IMR-90 (cell line): ENCODE data around the gene NT5C3A. TPM values are rescaled to one million over a fixed set of nuclear protein-coding genes. Genes with fewer than 3 reads are reported as not detected.

Source experiments
- ATAC-seq: fragments of 200-7000 bp; cut with Tn5 transposase; 2 replicates; pipeline ENCODE4 v1.9.1; 2020; ENCODE audit warnings: low read depth, mild to moderate bottlenecking, moderate library complexity
- BruUV-seq: library from RNA; stranded (reverse); fragments of 400-500 nt; replicated peaks from 2 replicates; lab custom pipeline; 2021; lab: Mats Ljungman, UMichigan
- CTCF ChIA-PET: fragments of 300-600 bp; formaldehyde crosslinking; extraction: SDS; loops from one replicate; lab custom pipeline; 2021; ENCODE audit warnings: antibody characterized with exemption; lab: Yijun Ruan, JAX
- POLR2A ChIA-PET: fragments of 300-600 bp; sonication (Branson Sonifier 250); formaldehyde crosslinking; loops from one replicate; lab custom pipeline; 2022; ENCODE audit warnings: antibody characterized with exemption; ENCODE audit not compliant: unreplicated experiment; lab: Charles Lee
- DNase-seq: peaks from one replicate; pipeline ENCODE4 v3.0.0; 2013
- H2AFZ ChIP-seq: replicated peaks from 2 replicates; pipeline ENCODE3; 2013; ENCODE audit warnings: low read length, mild to moderate bottlenecking; ENCODE audit not compliant: poor library complexity
- H2AK5ac ChIP-seq: 2 replicates; pipeline ENCODE4 v1.6.1; 2013; ENCODE audit warnings: low read depth, low read length, inconsistent platforms
- H2AK9ac ChIP-seq: replicated peaks from 2 replicates; pipeline ENCODE3; 2013; ENCODE audit warnings: mild to moderate bottlenecking, low read depth, low read length, moderate library complexity; ENCODE audit not compliant: poor library complexity
- H2BK120ac ChIP-seq: 2 replicates; pipeline ENCODE4 v1.6.1; 2013; ENCODE audit warnings: low read depth, low read length, inconsistent platforms
- H2BK15ac ChIP-seq: 3 replicates; pipeline ENCODE4 v1.6.1; 2013; ENCODE audit warnings: low read depth, low read length, inconsistent platforms
- H2BK20ac ChIP-seq: 2 replicates; pipeline ENCODE4 v1.6.1; 2013; ENCODE audit warnings: low read depth, mild to moderate bottlenecking, inconsistent platforms, low read length, moderate library complexity
- H2BK5ac ChIP-seq: 2 replicates; pipeline ENCODE4 v1.6.1; 2013; ENCODE audit warnings: mild to moderate bottlenecking, low read depth, low read length, inconsistent platforms; ENCODE audit not compliant: poor library complexity, severe bottlenecking
- H3K14ac ChIP-seq: replicated peaks from 2 replicates; pipeline ENCODE4 v1.6.1; 2013; ENCODE audit warnings: low read depth, low read length, inconsistent platforms
- H3K18ac ChIP-seq: 2 replicates; pipeline ENCODE4 v1.6.1; 2013; ENCODE audit warnings: low read depth, low read length, control low read depth
- H3K23ac ChIP-seq: 2 replicates; pipeline ENCODE4 v1.6.1; 2013; ENCODE audit warnings: low read depth, low read length, inconsistent platforms
- H3K27ac ChIP-seq: 2 replicates; pipeline ENCODE4 v1.5.1; 2013; ENCODE audit warnings: mild to moderate bottlenecking, control low read depth, low read length; ENCODE audit not compliant: insufficient read depth
- H3K27me3 ChIP-seq: 2 replicates; pipeline ENCODE4 v1.6.1; 2013; ENCODE audit warnings: low read length; ENCODE audit not compliant: control insufficient read depth, insufficient read depth
- H3K36me3 ChIP-seq: 2 replicates; pipeline ENCODE4 v1.6.1; 2013; ENCODE audit warnings: low read length, mixed read lengths; ENCODE audit not compliant: control insufficient read depth, insufficient read depth
- H3K4ac ChIP-seq: 2 replicates; pipeline ENCODE4 v1.6.1; 2013; ENCODE audit warnings: low read depth, low read length, inconsistent platforms
- H3K4me1 ChIP-seq: 2 replicates; pipeline ENCODE4 v1.6.1; 2013; ENCODE audit warnings: low read length, mixed read lengths; ENCODE audit not compliant: control insufficient read depth, insufficient read depth
- H3K4me2 ChIP-seq: 2 replicates; pipeline ENCODE4 v1.6.1; 2013; ENCODE audit warnings: low read depth, mild to moderate bottlenecking, control low read depth, low read length, moderate library complexity
- H3K4me3 ChIP-seq: 2 replicates; pipeline ENCODE4 v1.5.1; 2013; ENCODE audit warnings: low read depth, mild to moderate bottlenecking, control low read depth, low read length, moderate library complexity; ENCODE audit not compliant: insufficient read depth
- H3K56ac ChIP-seq: 2 replicates; pipeline ENCODE4 v1.6.1; 2013; ENCODE audit warnings: low read length, inconsistent platforms; ENCODE audit not compliant: insufficient read depth; ENCODE audit errors: extremely low read depth
- H3K79me1 ChIP-seq, 2 experiments: 2 replicates each; pipeline ENCODE4 v1.6.1; 2013; ENCODE audit warnings: low read length in 2 of 2, inconsistent platforms in 1 of 2, low read depth in 1 of 2
- H3K9ac ChIP-seq: 2 replicates; pipeline ENCODE4 v1.6.1; 2013; ENCODE audit warnings: low read depth, low read length, control low read depth
- H3K9me1 ChIP-seq: 2 replicates; pipeline ENCODE4 v1.6.1; 2013; ENCODE audit warnings: low read length, inconsistent platforms; ENCODE audit not compliant: insufficient read depth
- H3K9me3 ChIP-seq: 2 replicates; pipeline ENCODE4 v1.6.1; 2013; ENCODE audit warnings: low read length; ENCODE audit not compliant: control insufficient read depth, insufficient read depth
- H4K20me1 ChIP-seq: 2 replicates; pipeline ENCODE4 v1.6.1; 2013; ENCODE audit warnings: low read length, inconsistent platforms; ENCODE audit not compliant: insufficient read depth
- H4K5ac ChIP-seq: 2 replicates; pipeline ENCODE4 v1.6.1; 2013; ENCODE audit warnings: mild to moderate bottlenecking, low read depth, low read length, control low read depth
- H4K8ac ChIP-seq, 2 experiments: 2 replicates each; pipeline ENCODE4 v1.6.1; 2013; ENCODE audit warnings: low read depth in 2 of 2, low read length in 2 of 2, control low read depth in 1 of 2, inconsistent platforms in 1 of 2
- H4K91ac ChIP-seq: 2 replicates; pipeline ENCODE4 v1.6.1; 2013; ENCODE audit warnings: low read depth, low read length, inconsistent platforms; ENCODE audit not compliant: insufficient read depth
- BHLHE40 ChIP-seq: fragments of 150-350 bp; IDR thresholded peaks from 2 replicates; pipeline ENCODE4 v1.6.1; 2016; ENCODE audit warnings: mild to moderate bottlenecking, low read depth, low read length
- CEBPB ChIP-seq: IDR thresholded peaks from 2 replicates; pipeline ENCODE4 v1.6.1; 2012; ENCODE audit warnings: low read depth, low read length, improper control_type of control experiment
- CHD1 ChIP-seq: IDR thresholded peaks from 2 replicates; pipeline ENCODE4 v1.6.1; 2012; ENCODE audit warnings: low read depth, low read length, improper control_type of control experiment
- FOS ChIP-seq: fragments of 150-350 bp; IDR thresholded peaks from 2 replicates; pipeline ENCODE4 v1.6.1; 2016; ENCODE audit warnings: low read depth, low read length
- MAFK ChIP-seq: IDR thresholded peaks from 2 replicates; pipeline ENCODE4 v1.6.1; 2012; ENCODE audit warnings: low read depth, low read length, improper control_type of control experiment
- MAZ ChIP-seq: IDR thresholded peaks from 2 replicates; pipeline ENCODE4 v1.6.1; 2012; ENCODE audit warnings: low read depth, mild to moderate bottlenecking, low read length, improper control_type of control experiment, moderate library complexity, borderline replicate concordance
- MXI1 ChIP-seq: IDR thresholded peaks from 2 replicates; pipeline ENCODE4 v1.6.1; 2012; ENCODE audit warnings: low read depth, mild to moderate bottlenecking, low read length, moderate library complexity, borderline replicate concordance
- NFE2L2 ChIP-seq: fragments of 150-350 bp; IDR thresholded peaks from 2 replicates; pipeline ENCODE4 v1.6.1; 2016; ENCODE audit warnings: low read depth, mild to moderate bottlenecking, low read length
- POLR2A ChIP-seq: IDR thresholded peaks from 2 replicates; pipeline ENCODE4 v1.6.1; 2012; ENCODE audit warnings: mild to moderate bottlenecking, low read depth, low read length
- RAD21 ChIP-seq: IDR thresholded peaks from 2 replicates; pipeline ENCODE4 v1.6.1; 2012; ENCODE audit warnings: low read length, improper control_type of control experiment
- RCOR1 ChIP-seq: IDR thresholded peaks from 2 replicates; pipeline ENCODE4 v1.6.1; 2012; ENCODE audit warnings: mild to moderate bottlenecking, low read length, improper control_type of control experiment; ENCODE audit not compliant: insufficient replicate concordance
- RFX5 ChIP-seq: IDR thresholded peaks from 2 replicates; pipeline ENCODE4 v1.8.0; 2012; ENCODE audit warnings: low read depth, mild to moderate bottlenecking, low read length, moderate library complexity
- WGBS, 2 experiments: methylation state at CpG; one replicate each; pipeline versions ENCODE4 v1.1.5 to v1.1.7; 2013; ENCODE audit warnings: missing lambda C conversion rate in 2 of 2; ENCODE audit not compliant: insufficient read length in 1 of 2; ENCODE audit errors: extremely low coverage in 2 of 2; 5-methylcytosine and 5-hydroxymethylcytosine counted together
- dilution Hi-C: fragments of 300-500 bp; cut with HindIII; formaldehyde crosslinking; loops from one replicate; pipeline ENCODE4 v1.14.3; 2018; ENCODE audit warnings: low sequenced_read_pairs; ENCODE audit not compliant: unreplicated experiment
- in situ Hi-C: fragments of 300-500 bp; cut with MboI; formaldehyde crosslinking; loops from 3 replicates; pipeline ENCODE4 v1.14.3; 2019; ENCODE audit warnings: low sequenced_read_pairs, inconsistent platforms, mixed read lengths
- intact Hi-C: fragments of 100-400 bp; cut with micrococcal nuclease; formaldehyde crosslinking; loops from 2 replicates; pipeline ENCODE4 v1.10.0; 2022
- polyA plus RNA-seq, 3 experiments: library from polyadenylated mRNA; depleted of rRNA; stranded (reverse); fragments of >200 nt; gene quantifications; 2 replicates each; pipeline ENCODE4 v1.2.3, GENCODE V29; 2012; ENCODE audit warnings: low replicate concordance in 1 of 3
- total RNA-seq: library from RNA; depleted of rRNA; stranded (reverse); fragments of >200 nt; gene quantifications from 2 replicates; pipeline ENCODE4 v1.2.3, GENCODE V29; 2012
- TF ChIP-seq, protein P1 (sequence below): fragments of 150-350 bp; IDR thresholded peaks from 2 replicates; pipeline ENCODE4 v1.6.1; 2016; ENCODE audit warnings: low read depth, mild to moderate bottlenecking, low read length, moderate library complexity, borderline replicate concordance
- TF ChIP-seq, protein P2 (sequence below): conservative IDR thresholded peaks from 2 replicates; pipeline ENCODE4 v1.5.1; 2012; ENCODE audit warnings: mild to moderate bottlenecking, low read depth, low read length, improper control_type of control experiment

NT5C3A gene
- total and polyA plus RNA-seq, 2 of the 4 experiments (the other 2 are of a cell fraction) = 11.3 to 12.2 TPM

DNA sequence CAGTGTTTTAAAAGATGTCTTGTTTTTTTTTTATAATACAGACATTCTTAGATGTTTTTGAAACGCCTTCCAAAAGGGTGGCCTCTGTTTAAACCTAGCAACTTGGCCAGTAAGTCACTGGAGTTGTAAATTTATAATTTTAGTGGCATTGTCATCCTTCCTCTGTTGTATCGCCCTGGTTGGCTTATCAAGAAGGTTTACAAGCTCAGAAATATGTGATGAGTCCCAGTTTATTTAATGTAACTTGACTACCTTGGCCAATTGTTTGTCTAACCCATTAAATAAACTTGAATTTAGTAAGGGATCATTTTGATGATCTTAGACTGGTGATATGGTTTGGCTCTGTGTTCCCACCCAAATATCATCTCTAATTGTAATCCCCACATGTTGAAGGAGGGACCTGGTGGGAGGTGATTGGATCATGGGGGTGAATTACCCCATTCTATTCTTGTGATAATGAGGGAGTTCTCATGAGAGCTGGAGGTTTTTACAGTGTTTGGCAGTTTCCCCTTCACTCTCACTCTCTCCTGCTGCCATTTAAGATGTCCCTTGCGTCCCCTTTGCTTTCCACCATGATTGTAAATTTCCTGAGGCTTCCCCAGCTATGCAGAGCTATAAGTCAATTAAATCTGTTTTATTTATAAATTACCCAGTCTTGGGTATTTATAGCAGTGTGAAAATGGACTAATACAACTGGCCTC is 13.4 kb upstream of the NT5C3A start:
- no peak overlapping the region for H3K27ac ChIP-seq
- H2BK5ac ChIP-seq = no peak overlapping the region
- no peak for ATAC-seq
- no peak overlapping the region for H3K14ac ChIP-seq
- H3K4me2 ChIP-seq = no peak overlapping the region
- H3K9me3 ChIP-seq = no peaks in the 10 kb centered on the region
- ChIA-PET CTCF (interaction anchor here (1.0 kb wide), 1 partner anchor 13 kb away, joined by 3 read pairs; the partner anchor contains the start of gene NT5C3A), POLR2A (no interaction called here)
- BruUV-seq = no TSS peak
- dilution Hi-C loops = no loop called here
- no peak overlapping the region for H2BK120ac ChIP-seq
- no peak overlapping the region for H3K4ac ChIP-seq
- H4K91ac ChIP-seq = no peak overlapping the region
- no peak overlapping the region for H4K5ac ChIP-seq
- no peak overlapping the region for H3K4me3 ChIP-seq
- H3K79me1 ChIP-seq = no peaks in the 10 kb centered on the region
- no peak overlapping the region for H2AK5ac ChIP-seq
- no peak overlapping the region for H2BK15ac ChIP-seq
- no peak overlapping the region for H3K9ac ChIP-seq
- intact Hi-C loops = no loop called here
- no peak for TF ChIP-seq RCOR1
- TF ChIP-seq, protein P1, sequence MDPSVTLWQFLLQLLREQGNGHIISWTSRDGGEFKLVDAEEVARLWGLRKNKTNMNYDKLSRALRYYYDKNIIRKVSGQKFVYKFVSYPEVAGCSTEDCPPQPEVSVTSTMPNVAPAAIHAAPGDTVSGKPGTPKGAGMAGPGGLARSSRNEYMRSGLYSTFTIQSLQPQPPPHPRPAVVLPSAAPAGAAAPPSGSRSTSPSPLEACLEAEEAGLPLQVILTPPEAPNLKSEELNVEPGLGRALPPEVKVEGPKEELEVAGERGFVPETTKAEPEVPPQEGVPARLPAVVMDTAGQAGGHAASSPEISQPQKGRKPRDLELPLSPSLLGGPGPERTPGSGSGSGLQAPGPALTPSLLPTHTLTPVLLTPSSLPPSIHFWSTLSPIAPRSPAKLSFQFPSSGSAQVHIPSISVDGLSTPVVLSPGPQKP = no peak
- TF ChIP-seq NFE2L2 = no peak
- TF ChIP-seq FOS = no peak
- TF ChIP-seq BHLHE40 = no peak
- no peak for TF ChIP-seq MAFK
- TF ChIP-seq CHD1 = no peak
- TF ChIP-seq RAD21 = no peak
- TF ChIP-seq POLR2A = no peak
- no peak for TF ChIP-seq MAZ
- TF ChIP-seq CEBPB = no peak
- no peak for TF ChIP-seq RFX5
- TF ChIP-seq MXI1 = no peak
- TF ChIP-seq, protein P2, sequence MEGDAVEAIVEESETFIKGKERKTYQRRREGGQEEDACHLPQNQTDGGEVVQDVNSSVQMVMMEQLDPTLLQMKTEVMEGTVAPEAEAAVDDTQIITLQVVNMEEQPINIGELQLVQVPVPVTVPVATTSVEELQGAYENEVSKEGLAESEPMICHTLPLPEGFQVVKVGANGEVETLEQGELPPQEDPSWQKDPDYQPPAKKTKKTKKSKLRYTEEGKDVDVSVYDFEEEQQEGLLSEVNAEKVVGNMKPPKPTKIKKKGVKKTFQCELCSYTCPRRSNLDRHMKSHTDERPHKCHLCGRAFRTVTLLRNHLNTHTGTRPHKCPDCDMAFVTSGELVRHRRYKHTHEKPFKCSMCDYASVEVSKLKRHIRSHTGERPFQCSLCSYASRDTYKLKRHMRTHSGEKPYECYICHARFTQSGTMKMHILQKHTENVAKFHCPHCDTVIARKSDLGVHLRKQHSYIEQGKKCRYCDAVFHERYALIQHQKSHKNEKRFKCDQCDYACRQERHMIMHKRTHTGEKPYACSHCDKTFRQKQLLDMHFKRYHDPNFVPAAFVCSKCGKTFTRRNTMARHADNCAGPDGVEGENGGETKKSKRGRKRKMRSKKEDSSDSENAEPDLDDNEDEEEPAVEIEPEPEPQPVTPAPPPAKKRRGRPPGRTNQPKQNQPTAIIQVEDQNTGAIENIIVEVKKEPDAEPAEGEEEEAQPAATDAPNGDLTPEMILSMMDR = no peak
- H3K23ac ChIP-seq = no peak overlapping the region
- in situ Hi-C loops = no loop called here
- no peaks in the 10 kb centered on the region for H4K20me1 ChIP-seq
- H2AK9ac ChIP-seq = no peak overlapping the region
- peaks cover 6% of the 10 kb centered on the region; the same call in 1 of the 2 replicates for H3K9me1 ChIP-seq
- H2BK20ac ChIP-seq = no peak overlapping the region
- no peak for DNase-seq
- WGBS, 2 experiments = no CpG with 5 or more reads among the region's 3 CpGs
- no peak overlapping the region for H4K8ac ChIP-seq
- H3K56ac ChIP-seq = no peak overlapping the region
- no peaks in the 10 kb centered on the region; the same call in none of the 2 replicates for H3K27me3 ChIP-seq
- peaks cover 8% of the 10 kb centered on the region for H3K4me1 ChIP-seq
- no peak overlapping the region for H3K18ac ChIP-seq
- H3K36me3 ChIP-seq = no peaks in the 10 kb centered on the region
- H2AFZ ChIP-seq = no peak overlapping the region
